ENCODE measurements around the gene ZNF560.

The ZNF560 gene

DNA sequence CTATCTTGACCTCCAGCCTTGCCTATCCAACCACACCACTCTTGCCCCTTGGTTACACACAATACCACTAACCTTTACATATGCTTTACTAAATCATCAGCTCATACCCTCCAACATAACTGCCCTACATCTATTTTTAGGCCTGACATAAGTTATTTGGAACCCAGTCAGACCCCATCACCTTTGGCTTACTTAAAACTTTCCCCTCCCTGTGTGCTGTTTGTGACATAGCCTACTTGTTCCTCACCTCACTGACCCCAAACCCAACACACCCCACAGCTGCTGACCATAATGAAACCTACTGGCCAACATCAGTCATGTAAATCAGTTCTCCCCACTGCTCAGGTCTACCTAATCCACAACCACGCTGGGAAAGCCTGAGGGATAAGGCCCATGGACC lies 68.0 kb downstream of the ZNF560 start:
- Histone ChIP-seq H2AFZ (ENCODE audit: low read depth, low read length) (no peak overlapping the region), H3K9me3 (ENCODE audit: control insufficient read depth, low read length) (peaks cover 25% of the 10 kb centered on the region), H4K8ac (ENCODE audit: low read length) (no peak overlapping the region), H2BK120ac (ENCODE audit: low read depth, low read length) (no peak overlapping the region), H3K4me1 (ENCODE audit: control insufficient read depth, insufficient read depth, low read depth, low read length) (peaks cover 1% of the 10 kb centered on the region), H4K91ac (ENCODE audit: low read length) (no peak overlapping the region), H3K9ac (ENCODE audit: low read length) (no peak overlapping the region), H3K27ac (ENCODE audit: low read length, poor library complexity, severe bottlenecking) (no peak overlapping the region), H3K18ac (ENCODE audit: low read depth in 1 of 2, low read length in 2 of 2) (no peak overlapping the region), H2BK15ac (ENCODE audit: low read depth, poor library complexity, severe bottlenecking) (no peak overlapping the region), H3K14ac (ENCODE audit: low read length in 2 of 2) (no peak overlapping the region), H3K23ac (ENCODE audit: low read length in 2 of 2) (no peak overlapping the region), H3K4me3 (ENCODE audit: insufficient read depth in 1 of 2, low read depth in 1 of 2, low read length in 2 of 2) (no peak overlapping the region), H2AK5ac (ENCODE audit: low read length, severe bottlenecking) (no peak overlapping the region), H3K4me2 (ENCODE audit: low read length, poor library complexity, severe bottlenecking) (no peak overlapping the region), H2BK12ac (ENCODE audit: low read length in 2 of 2) (no peak overlapping the region), H3K4ac (ENCODE audit: low read depth in 1 of 2, low read length in 2 of 2) (no peak overlapping the region), H3K27me3 (ENCODE audit: control insufficient read depth in 1 of 2, insufficient read depth in 1 of 2, low read length in 2 of 2) (no peaks in the 10 kb centered on the region), H3K36me3 (ENCODE audit: control insufficient read depth in 1 of 2, insufficient read depth in 2 of 2, low read depth in 1 of 2, low read length in 2 of 2) (peaks cover 30 to 72% of the 10 kb centered on the region in 2 experiments), H2BK5ac (ENCODE audit: low read depth, low read length, poor library complexity, severe bottlenecking) (no peak overlapping the region), H3K79me1 (replicated peaks; ENCODE audit: low read length, poor library complexity, severe bottlenecking) (peaks cover 34% of the 10 kb centered on the region)
- WGBS = 100% methylated on average over 1 of the region's 1 CpG
- no peak for DNase-seq

DNA sequence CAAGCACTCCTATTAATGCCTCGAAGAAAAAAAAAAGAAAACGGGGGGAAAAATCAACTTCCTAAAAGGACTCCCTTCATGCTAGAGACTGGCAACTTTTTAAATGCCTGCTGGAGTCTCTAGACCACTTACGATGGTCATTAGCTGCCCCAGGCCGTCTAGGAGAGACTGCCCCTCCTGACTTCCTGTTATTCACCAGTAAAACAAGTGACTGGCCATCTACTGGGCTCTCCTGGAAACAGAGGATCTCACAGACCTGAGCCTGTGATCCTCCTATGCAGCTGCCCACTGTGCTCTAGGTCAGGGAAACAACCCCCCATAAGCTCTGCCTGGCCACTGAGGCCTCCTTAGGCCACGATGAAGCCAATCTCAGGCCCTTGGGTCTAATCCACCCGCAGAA lies 70.5 kb downstream of the ZNF560 start:
- Histone ChIP-seq H2AK5ac (ENCODE audit: low read length, severe bottlenecking) (no peak overlapping the region), H3K4me2 (ENCODE audit: low read length, poor library complexity, severe bottlenecking) (no peak overlapping the region), H3K4ac (ENCODE audit: low read depth in 1 of 2, low read length in 2 of 2) (no peak overlapping the region), H3K36me3 (ENCODE audit: control insufficient read depth in 1 of 2, insufficient read depth in 2 of 2, low read depth in 1 of 2, low read length in 2 of 2) (peaks cover 44 to 91% of the 10 kb centered on the region in 2 experiments), H2BK5ac (ENCODE audit: low read depth, low read length, poor library complexity, severe bottlenecking) (no peak overlapping the region), H3K9ac (ENCODE audit: low read length) (no peak overlapping the region), H4K91ac (ENCODE audit: low read length) (no peak overlapping the region), H2AFZ (ENCODE audit: low read depth, low read length) (no peak overlapping the region), H2BK15ac (ENCODE audit: low read depth, poor library complexity, severe bottlenecking) (no peak overlapping the region), H4K8ac (ENCODE audit: low read length) (no peak overlapping the region), H3K9me3 (ENCODE audit: control insufficient read depth, low read length) (peaks cover 47% of the 10 kb centered on the region), H3K18ac (ENCODE audit: low read depth in 1 of 2, low read length in 2 of 2) (no peak overlapping the region), H3K79me1 (replicated peaks; ENCODE audit: low read length, poor library complexity, severe bottlenecking) (peaks cover 37% of the 10 kb centered on the region), H3K23ac (ENCODE audit: low read length in 2 of 2) (no peak overlapping the region), H3K27ac (ENCODE audit: low read length, poor library complexity, severe bottlenecking) (no peak overlapping the region), H3K27me3 (ENCODE audit: control insufficient read depth in 1 of 2, insufficient read depth in 1 of 2, low read length in 2 of 2) (no peaks in the 10 kb centered on the region), H3K14ac (ENCODE audit: low read length in 2 of 2) (no peak overlapping the region), H2BK12ac (ENCODE audit: low read length in 2 of 2) (no peak overlapping the region), H3K4me1 (ENCODE audit: control insufficient read depth, insufficient read depth, low read depth, low read length) (no peaks in the 10 kb centered on the region), H2BK120ac (ENCODE audit: low read depth, low read length) (no peak overlapping the region), H3K4me3 (ENCODE audit: insufficient read depth in 1 of 2, low read depth in 1 of 2, low read length in 2 of 2) (no peak overlapping the region)
- no peak for DNase-seq
- 72% methylated on average over 6 of the region's 6 CpGs for WGBS

Measured in mesenchymal stem cell (in vitro differentiated cells and primary cell).